ENCODE data around the gene PITPNB. TPM values are rescaled to one million over a fixed set of nuclear protein-coding genes. Genes with fewer than 3 reads are reported as not detected.

Gene PITPNB
- total RNA-seq, 1 experiment from 2014 or later = 82.6 TPM

DNA sequence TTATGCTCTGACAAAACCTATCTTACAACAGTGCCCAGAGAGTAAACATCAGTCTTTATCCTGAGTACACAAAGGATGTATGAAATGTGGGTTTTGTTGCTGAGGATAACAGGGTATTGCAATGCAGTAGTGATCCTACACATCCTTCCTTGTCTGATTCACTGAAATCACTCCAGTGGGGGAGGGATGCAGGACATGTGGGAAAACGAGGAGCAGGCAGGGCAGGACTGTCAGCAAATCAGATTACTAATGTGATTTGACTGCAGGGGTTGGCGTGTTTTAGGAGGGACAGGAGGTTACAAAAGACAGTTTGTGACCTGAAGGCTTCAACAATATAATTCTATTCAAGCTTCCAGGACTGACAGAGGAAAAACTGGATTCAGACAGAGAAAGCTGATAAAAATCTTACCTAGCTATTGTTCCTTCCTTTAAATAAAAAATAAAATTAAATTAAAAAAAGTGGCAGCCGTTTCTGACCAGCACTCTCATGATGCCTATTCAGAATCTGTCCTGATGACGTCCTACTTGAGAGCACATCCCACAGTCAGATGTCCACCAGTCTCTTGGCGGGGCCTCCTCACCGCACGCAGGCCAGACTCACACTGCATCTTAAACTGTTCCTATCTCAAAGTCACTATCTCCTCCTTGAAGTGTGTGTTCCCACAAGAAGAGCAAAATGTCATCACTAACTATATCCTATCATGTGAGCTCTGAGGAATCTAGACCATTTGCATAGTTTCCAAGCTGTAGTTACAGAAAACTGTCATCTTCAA is 66.9 kb downstream of the PITPNB start (continued):
- TF ChIP-seq SRF (IDR thresholded peaks at IDR 0.05; ENCODE audit: low read depth) = no peak

GRCh38 chr22:27850000-27850521 is 69.0 kb downstream of the PITPNB start:
- CTCF ChIA-PET = no interaction called here
- POLR2A ChIA-PET = no interaction called here
- Histone ChIP-seq H3K9me2 (ENCODE audit: insufficient read depth) (no peaks in the 10 kb centered on the region), H3K4me3 (replicated peaks in 1 of 2; ENCODE audit: low read depth in 1 of 2, low read length in 2 of 2) (no peak overlapping the region), H2AFZ (ENCODE audit: low read depth, low read length, poor library complexity, severe bottlenecking) (no peak overlapping the region), H3K4me1 (ENCODE audit: control insufficient read depth in 1 of 2, insufficient read depth in 2 of 2, low read length in 2 of 2) (no peaks in the 10 kb centered on the region), H4K20me1 (ENCODE audit: insufficient read depth) (no peaks in the 10 kb centered on the region; the same call in 1 of the 2 replicates), H3K79me2 (ENCODE audit: insufficient read depth, low read length) (peaks cover 8% of the 10 kb centered on the region; the same call in 1 of the 2 replicates), H3K27me3 (ENCODE audit: insufficient read depth, low read length) (no peaks in the 10 kb centered on the region), H3K27ac (ENCODE audit: low read depth, low read length) (no peak overlapping the region), H3K9me3 (ENCODE audit: control insufficient read depth in 1 of 2, insufficient read depth in 1 of 2, low read depth in 1 of 2, low read length in 2 of 2) (no peaks in the 10 kb centered on the region), H3K9ac (ENCODE audit: low read length) (no peak overlapping the region), H3K36me3 (ENCODE audit: control insufficient read depth in 1 of 2, insufficient read depth in 2 of 2, low read length in 2 of 2) (peaks cover 32 to 39% of the 10 kb centered on the region in 2 experiments), H3K4me2 (ENCODE audit: low read length) (no peak overlapping the region)
- no peak for DNase-seq (ENCODE audit: low read depth, low spot score)
- RAD21 ChIA-PET (ENCODE audit: low non-redundant PET in 1 of 2, low total read pairs in 2 of 2, uncharacterized antibody in 2 of 2, unreplicated experiment in 2 of 2) = no interaction called here
- no TSS peak for BruUV-seq (replicated peaks)
- ATAC-seq = no peak
- intact Hi-C loops (cut with micrococcal nuclease) = no loop called here
- TF ChIP-seq TCF7L2 (IDR thresholded peaks at IDR 0.05; ENCODE audit: borderline replicate concordance, extremely low read depth, insufficient read depth, insufficient read length) (no peak), REST (IDR thresholded peaks at IDR 0.05; ENCODE audit: low read depth) (no peak), RAD21 (IDR thresholded peaks at IDR 0.05; ENCODE audit: low read depth) (no peak), CBX3 (IDR thresholded peaks at IDR 0.05; ENCODE audit: low read depth) (no peak), SP1 (IDR thresholded peaks at IDR 0.05; ENCODE audit: low read depth) (no peak), SIN3A (IDR thresholded peaks at IDR 0.05; ENCODE audit: low read depth) (no peak), POLR2AphosphoS5 (IDR thresholded peaks at IDR 0.05; ENCODE audit: low read depth, low read length) (no peak), FOSL1 (IDR thresholded peaks at IDR 0.05; ENCODE audit: low read depth) (no peak), MAX (IDR thresholded peaks at IDR 0.05) (no peak), EZH2 (IDR thresholded peaks at IDR 0.05) (no peak), YY1 (IDR thresholded peaks at IDR 0.05; ENCODE audit: extremely low read depth, insufficient replicate concordance, low read depth, low read length) (no peak), SRF (IDR thresholded peaks at IDR 0.05; ENCODE audit: low read depth) (no peak), EZH2phosphoT487 (IDR thresholded peaks at IDR 0.05; ENCODE audit: borderline replicate concordance) (no peak), EGR1 (IDR thresholded peaks at IDR 0.05; ENCODE audit: low read depth) (no peak), ZNF274 (IDR thresholded peaks at IDR 0.05; ENCODE audit: low read depth, low read length) (no peak), JUND (IDR thresholded peaks at IDR 0.05) (no peak)
- TF ChIP-seq, protein P1, sequence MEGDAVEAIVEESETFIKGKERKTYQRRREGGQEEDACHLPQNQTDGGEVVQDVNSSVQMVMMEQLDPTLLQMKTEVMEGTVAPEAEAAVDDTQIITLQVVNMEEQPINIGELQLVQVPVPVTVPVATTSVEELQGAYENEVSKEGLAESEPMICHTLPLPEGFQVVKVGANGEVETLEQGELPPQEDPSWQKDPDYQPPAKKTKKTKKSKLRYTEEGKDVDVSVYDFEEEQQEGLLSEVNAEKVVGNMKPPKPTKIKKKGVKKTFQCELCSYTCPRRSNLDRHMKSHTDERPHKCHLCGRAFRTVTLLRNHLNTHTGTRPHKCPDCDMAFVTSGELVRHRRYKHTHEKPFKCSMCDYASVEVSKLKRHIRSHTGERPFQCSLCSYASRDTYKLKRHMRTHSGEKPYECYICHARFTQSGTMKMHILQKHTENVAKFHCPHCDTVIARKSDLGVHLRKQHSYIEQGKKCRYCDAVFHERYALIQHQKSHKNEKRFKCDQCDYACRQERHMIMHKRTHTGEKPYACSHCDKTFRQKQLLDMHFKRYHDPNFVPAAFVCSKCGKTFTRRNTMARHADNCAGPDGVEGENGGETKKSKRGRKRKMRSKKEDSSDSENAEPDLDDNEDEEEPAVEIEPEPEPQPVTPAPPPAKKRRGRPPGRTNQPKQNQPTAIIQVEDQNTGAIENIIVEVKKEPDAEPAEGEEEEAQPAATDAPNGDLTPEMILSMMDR (IDR thresholded peaks at IDR 0.05 in 2 of 3, conservative IDR thresholded peaks at IDR 0.05 in 1 of 3; ENCODE audit: borderline replicate concordance in 1 of 3, insufficient read depth in 1 of 3, low read depth in 2 of 3, low read length in 2 of 3) = no peak
- TF ChIP-seq, protein P2, sequence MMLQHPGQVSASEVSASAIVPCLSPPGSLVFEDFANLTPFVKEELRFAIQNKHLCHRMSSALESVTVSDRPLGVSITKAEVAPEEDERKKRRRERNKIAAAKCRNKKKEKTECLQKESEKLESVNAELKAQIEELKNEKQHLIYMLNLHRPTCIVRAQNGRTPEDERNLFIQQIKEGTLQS (IDR thresholded peaks at IDR 0.05) = no peak

Data from HCT116 (cell line).